ENCODE measurements around the gene OR51A2. TPM values are rescaled to one million over a fixed set of nuclear protein-coding genes. Genes with fewer than 3 reads are reported as not detected.

The OR51A2 gene
- total and polyA plus RNA-seq, 10 of the 15 experiments (the other 5 are each of a cell fraction or from before 2014, with no cell fraction given) = not detected

GRCh38 chr11:4962816-4963215 is 7.3 kb upstream of the OR51A2 start:
- intact Hi-C loops (cut with micrococcal nuclease; ENCODE audit: unreplicated experiment) (no loop called here), in situ Hi-C loops (cut with MboI) (no loop called here)
- no peak for FAIRE-seq
- no TSS peak for BruUV-seq (replicated peaks)
- Histone ChIP-seq H3K27ac (ENCODE audit: control insufficient read depth, insufficient read depth) (no peak overlapping the region), H4K20me1 (ENCODE audit: control insufficient read depth, insufficient read depth) (no peaks in the 10 kb centered on the region), H3K9me3 (replicated peaks; ENCODE audit: control insufficient read depth, insufficient read depth, low read length) (no peaks in the 10 kb centered on the region), H3K79me2 (ENCODE audit: control insufficient read depth, insufficient read depth, low read length) (no peaks in the 10 kb centered on the region), H3K4me1 (ENCODE audit: control insufficient read depth, insufficient read depth, low read length) (no peaks in the 10 kb centered on the region), H3K4me3 (no peak overlapping the region), H3K9ac (ENCODE audit: control insufficient read depth, insufficient read depth, low read length) (no peak overlapping the region), H3K36me3 (ENCODE audit: control insufficient read depth in 2 of 2, insufficient read depth in 2 of 2, low read length in 1 of 2) (no peaks in the 10 kb centered on the region), H3K27me3 (replicated peaks in 1 of 2; ENCODE audit: control insufficient read depth in 2 of 2, insufficient read depth in 2 of 2, low read length in 1 of 2) (no peaks in the 10 kb centered on the region), H3K4me2 (ENCODE audit: control insufficient read depth, insufficient read depth) (no peak overlapping the region), H2AFZ (ENCODE audit: control insufficient read depth, low read depth, low read length) (no peak overlapping the region)
- POLR2A ChIA-PET = no interaction called here
- no peak for DNase-seq (ENCODE audit: low read depth, low spot score)
- SMC1A ChIA-PET (ENCODE audit: uncharacterized antibody, unreplicated experiment) = no interaction called here
- WGBS (ENCODE audit: insufficient coverage, insufficient replicate concordance, low lambda C conversion rate, missing lambda C conversion rate) = 0% methylated on average over 1 of the region's 1 CpG
- ATAC-seq = no peak
- CTCF ChIA-PET = no interaction called here
- TF ChIP-seq ZNF274 (IDR thresholded peaks at IDR 0.05; ENCODE audit: insufficient read depth, insufficient read length) = no peak
- TF ChIP-seq MYB (IDR thresholded peaks at IDR 0.05; ENCODE audit: borderline replicate concordance, low read depth, low read length) = no peak
- no peak for TF ChIP-seq ZNF24 (IDR thresholded peaks at IDR 0.05)
- no peak for TF ChIP-seq FOS (IDR thresholded peaks at IDR 0.05; ENCODE audit: borderline replicate concordance, extremely low read depth, insufficient read length)
- no peak for TF ChIP-seq BRCA1 (IDR thresholded peaks at IDR 0.05; ENCODE audit: low read depth, low read length)
- TF ChIP-seq HCFC1 (IDR thresholded peaks at IDR 0.05; ENCODE audit: low read length) = no peak
- TF ChIP-seq SMARCA5 (IDR thresholded peaks at IDR 0.05) = no peak
- no peak for TF ChIP-seq NR2C1 (IDR thresholded peaks at IDR 0.05)
- TF ChIP-seq SMC3 (IDR thresholded peaks at IDR 0.05; ENCODE audit: borderline replicate concordance, low read length) = no peak
- RAD21 ChIA-PET (ENCODE audit: unreplicated experiment) = no interaction called here

- 19% methylated on average over 3 of the region's 3 CpGs for WGBS (ENCODE audit: insufficient coverage, insufficient replicate concordance, low lambda C conversion rate, missing lambda C conversion rate)
- in situ Hi-C loops (cut with MboI) = no loop called here
- BruUV-seq (replicated peaks) = no TSS peak
- no peak for DNase-seq (ENCODE audit: low read depth, low spot score)
- ChIA-PET CTCF (no interaction called here), RAD21 (ENCODE audit: unreplicated experiment) (no interaction called here), SMC1A (ENCODE audit: uncharacterized antibody, unreplicated experiment) (no interaction called here), POLR2A (no interaction called here)
- FAIRE-seq = no peak
- H2AFZ ChIP-seq (ENCODE audit: control insufficient read depth, low read depth, low read length) = no peak overlapping the region
- H3K36me3 ChIP-seq (ENCODE audit: control insufficient read depth in 2 of 2, insufficient read depth in 2 of 2, low read length in 1 of 2) = no peaks in the 10 kb centered on the region
- H3K9ac ChIP-seq (ENCODE audit: control insufficient read depth, insufficient read depth, low read length) = no peak overlapping the region
- no peak overlapping the region for H3K4me2 ChIP-seq (ENCODE audit: control insufficient read depth, insufficient read depth)
- H3K27ac ChIP-seq (ENCODE audit: control insufficient read depth, insufficient read depth) = no peak overlapping the region
- H3K9me3 ChIP-seq (replicated peaks; ENCODE audit: control insufficient read depth, insufficient read depth, low read length) = no peaks in the 10 kb centered on the region
- intact Hi-C loops (cut with micrococcal nuclease; ENCODE audit: unreplicated experiment) = no loop called here
- ATAC-seq = no peak
- no peaks in the 10 kb centered on the region for H3K79me2 ChIP-seq (ENCODE audit: control insufficient read depth, insufficient read depth, low read length)
- no peaks in the 10 kb centered on the region for H3K4me1 ChIP-seq (ENCODE audit: control insufficient read depth, insufficient read depth, low read length)
- no peaks in the 10 kb centered on the region for H4K20me1 ChIP-seq (ENCODE audit: control insufficient read depth, insufficient read depth)
- no peaks in the 10 kb centered on the region for H3K27me3 ChIP-seq (replicated peaks in 1 of 2; ENCODE audit: control insufficient read depth in 2 of 2, insufficient read depth in 2 of 2, low read length in 1 of 2)
- no peak overlapping the region for H3K4me3 ChIP-seq
- TF ChIP-seq GATAD2B (conservative IDR thresholded peaks at IDR 0.05; ENCODE audit: low read depth) = no peak
- TF ChIP-seq NKRF (conservative IDR thresholded peaks at IDR 0.05) = no peak
- no peak for TF ChIP-seq TARDBP (IDR thresholded peaks at IDR 0.05; ENCODE audit: borderline replicate concordance)
- no peak for TF ChIP-seq STAT1 (conservative IDR thresholded peaks at IDR 0.05)
- TF ChIP-seq ZNF207 (IDR thresholded peaks at IDR 0.05; ENCODE audit: borderline replicate concordance) = no peak
- TF ChIP-seq PAX8 (IDR thresholded peaks at IDR 0.05) = no peak
- TF ChIP-seq SMAD5 (IDR thresholded peaks at IDR 0.05; ENCODE audit: low read depth) = no peak
- TF ChIP-seq POLR2A (IDR thresholded peaks at IDR 0.05; ENCODE audit: low read depth, low read length) = no peak
- no peak for TF ChIP-seq IRF4 (IDR thresholded peaks at IDR 0.05; ENCODE audit: low read depth, low read length)
- no peak for TF ChIP-seq SIN3A (IDR thresholded peaks at IDR 0.05; ENCODE audit: low read depth, low read length)
Measured at GRCh38 chr11:4960877-4961276, 5.4 kb upstream of the OR51A2 start.
